Duodenal mucosa (tissue), 2 donors: ENCODE results near the gene MMP3.

ENCODE experiments used
- H3K27ac ChIP-seq: one replicate; pipeline ENCODE4 v1.7.0; 2013; ENCODE audit warnings: low read depth, low read length
- H3K27me3 ChIP-seq, 2 donors: one replicate each; pipeline ENCODE4 v1.7.0; 2013; ENCODE audit warnings: low read length in 2 of 2, control low read depth in 1 of 2; ENCODE audit not compliant: insufficient read depth in 2 of 2, control insufficient read depth in 1 of 2
- H3K36me3 ChIP-seq, 2 donors: one replicate each; pipeline ENCODE4 v1.7.0; 2013; ENCODE audit warnings: low read length in 2 of 2, control low read depth in 1 of 2; ENCODE audit not compliant: insufficient read depth in 2 of 2, control insufficient read depth in 1 of 2
- H3K4me1 ChIP-seq, 2 donors: one replicate each; pipeline ENCODE4 v1.7.0; 2013; ENCODE audit warnings: low read length in 2 of 2, control low read depth in 1 of 2; ENCODE audit not compliant: insufficient read depth in 2 of 2, control insufficient read depth in 1 of 2
- H3K4me3 ChIP-seq, 2 donors: one replicate each; pipeline ENCODE4 v1.7.0; 2013; ENCODE audit warnings: low read length in 2 of 2, low read depth in 1 of 2
- H3K9ac ChIP-seq, 2 donors: one replicate each; pipeline ENCODE4 v1.7.0; 2013; ENCODE audit warnings: low read length in 2 of 2, low read depth in 1 of 2
- H3K9me3 ChIP-seq, 2 donors: one replicate each; pipeline ENCODE4 v1.7.0; 2013; ENCODE audit warnings: low read length in 2 of 2, control low read depth in 1 of 2; ENCODE audit not compliant: control insufficient read depth in 1 of 2

MMP3 gene

GRCh38 chr11:102794382-102794781 is 49.0 kb downstream of the MMP3 start:
- Histone ChIP-seq H3K27me3 (no peaks in the 10 kb centered on the region), H3K4me3 (no peak overlapping the region), H3K4me1 (peaks cover 18 to 27% of the 10 kb centered on the region in 2 donors), H3K9me3 (no peaks in the 10 kb centered on the region), H3K36me3 (no peaks in the 10 kb centered on the region), H3K9ac (no peak overlapping the region), H3K27ac (no peak overlapping the region)

DNA sequence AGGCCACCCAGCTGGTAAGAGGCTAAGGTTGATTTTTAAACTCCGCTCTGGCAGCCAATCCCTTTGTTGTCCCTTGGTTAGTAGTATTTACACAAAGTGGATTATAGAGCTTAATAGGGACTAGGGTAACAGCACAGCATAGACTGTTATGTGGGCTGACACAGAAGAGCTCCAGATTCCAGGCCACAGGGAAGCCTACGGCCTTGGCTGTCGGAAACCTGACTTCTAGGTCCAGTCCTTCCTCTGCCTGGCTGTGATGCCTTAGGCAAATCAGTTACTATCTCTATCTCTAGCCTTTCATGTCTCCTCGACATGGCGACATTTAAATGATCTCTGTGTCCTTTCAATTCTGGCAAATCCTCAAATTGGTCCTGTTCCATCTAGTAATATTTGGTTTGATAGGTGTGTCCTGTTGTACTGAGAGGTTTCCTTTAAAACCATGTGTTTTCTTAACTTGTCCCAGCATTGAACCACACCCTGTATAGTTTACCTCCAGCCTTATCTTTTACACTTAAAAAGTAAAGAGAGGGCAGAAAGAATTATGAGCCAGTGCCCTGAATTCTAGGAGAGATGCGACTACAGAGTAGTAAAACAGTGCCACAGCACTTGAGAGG is 49.6 kb downstream of the MMP3 start:
- H3K4me3 ChIP-seq: no peak overlapping the region
- no peaks in the 10 kb centered on the region for H3K36me3 ChIP-seq
- H3K4me1 ChIP-seq: peaks cover 18 to 21% of the 10 kb centered on the region in 2 donors
- H3K27me3 ChIP-seq: no peaks in the 10 kb centered on the region
- no peak overlapping the region for H3K9ac ChIP-seq
- no peaks in the 10 kb centered on the region for H3K9me3 ChIP-seq
- H3K27ac ChIP-seq: no peak overlapping the region

DNA sequence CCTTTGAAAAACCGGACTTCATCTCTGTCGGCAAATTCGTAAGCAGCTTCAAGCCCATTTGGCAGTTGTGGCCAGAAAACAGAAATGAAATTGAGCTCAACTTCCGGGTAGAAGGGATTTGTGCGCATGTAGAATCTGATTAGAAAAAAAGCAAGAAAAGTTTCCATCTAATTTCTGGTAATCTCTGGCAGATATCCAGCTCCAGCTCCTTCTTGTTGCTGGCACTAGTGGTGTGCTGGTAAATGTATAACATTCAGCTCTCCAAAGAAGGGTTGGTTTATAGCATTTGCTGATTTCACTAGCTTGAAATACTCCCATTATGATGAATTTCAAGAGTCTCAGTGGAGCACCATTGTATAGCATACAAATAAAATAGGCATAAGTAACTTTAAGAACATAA is 50.8 kb downstream of the MMP3 start:
- Histone ChIP-seq H3K9ac (no peak overlapping the region), H3K27ac (no peak overlapping the region), H3K27me3 (no peaks in the 10 kb centered on the region), H3K4me1 (peaks cover 12 to 14% of the 10 kb centered on the region in 2 donors), H3K9me3 (no peaks in the 10 kb centered on the region), H3K4me3 (no peak overlapping the region), H3K36me3 (no peaks in the 10 kb centered on the region)

DNA sequence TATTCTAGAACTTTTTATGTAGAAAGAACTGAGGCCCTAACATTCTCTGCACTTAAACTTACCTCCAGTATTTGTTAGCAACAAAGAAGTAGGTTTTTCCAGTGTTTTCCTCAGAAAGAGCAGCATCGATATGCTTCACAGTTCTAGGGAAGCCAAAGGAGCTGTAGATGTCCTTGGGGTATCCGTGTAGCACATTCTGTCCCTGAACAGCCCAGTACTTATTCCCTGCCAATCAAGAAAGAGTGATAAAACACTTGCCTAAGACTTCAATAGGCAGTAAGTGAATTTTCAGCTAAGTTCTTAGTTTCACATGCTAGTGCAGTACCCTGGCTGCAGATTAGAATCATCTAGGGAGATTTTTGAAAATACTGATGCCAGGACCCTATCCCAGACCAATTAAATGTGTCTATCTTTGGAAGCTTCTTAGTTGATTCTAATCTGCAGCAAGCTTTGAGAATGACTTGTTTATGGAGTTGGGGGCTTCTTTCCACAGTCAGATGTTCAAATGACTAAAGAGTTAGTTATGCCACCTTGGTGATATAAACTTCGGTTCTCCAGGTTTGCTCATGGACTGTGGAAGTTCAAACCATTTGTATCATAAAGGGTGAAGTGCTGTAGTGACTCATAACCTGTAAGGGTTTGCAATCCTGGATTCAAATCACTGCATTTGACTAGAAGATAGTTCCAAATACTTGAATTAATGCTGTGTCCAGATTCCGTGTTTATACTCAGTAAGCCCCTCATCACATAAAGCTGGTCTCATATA is 52.0 kb downstream of the MMP3 start:
- H3K4me1 ChIP-seq: peaks cover 11 to 12% of the 10 kb centered on the region in 2 donors
- H3K36me3 ChIP-seq: no peaks in the 10 kb centered on the region
- H3K4me3 ChIP-seq: no peak overlapping the region
- no peak overlapping the region for H3K27ac ChIP-seq
- H3K9ac ChIP-seq: no peak overlapping the region
- no peaks in the 10 kb centered on the region for H3K9me3 ChIP-seq
- no peaks in the 10 kb centered on the region for H3K27me3 ChIP-seq

DNA sequence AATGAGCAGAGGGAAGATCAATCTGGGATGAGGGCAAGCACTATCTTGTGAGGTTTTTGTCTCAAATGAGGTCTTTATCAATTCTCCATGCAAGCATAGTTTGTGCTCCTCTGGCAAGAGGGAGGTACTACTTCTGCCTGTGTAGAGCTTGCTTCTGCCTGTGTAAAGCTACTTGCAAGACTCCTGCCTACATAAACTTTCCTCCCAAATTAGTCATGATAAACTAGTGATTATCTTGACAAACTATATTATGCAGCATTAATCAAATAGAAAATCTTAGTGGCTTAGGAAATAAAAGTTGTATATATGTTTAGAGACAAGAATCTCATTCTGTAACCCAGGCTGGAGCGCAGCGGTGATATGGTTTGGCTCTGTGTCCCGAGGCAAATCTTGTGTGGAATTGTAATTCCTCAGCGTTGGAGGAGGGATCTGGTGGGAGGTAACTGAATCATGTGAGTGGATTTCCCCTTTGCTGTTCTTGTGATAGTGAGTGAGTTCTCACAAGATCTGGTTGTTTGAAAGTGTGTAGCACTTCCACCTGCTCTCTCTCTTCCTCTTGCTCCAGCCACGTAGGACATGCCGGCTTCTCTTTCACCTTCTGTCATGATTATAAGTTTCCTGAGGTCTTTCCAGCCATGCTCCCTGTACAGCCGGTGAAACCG is 54.9 kb downstream of the MMP3 start:
- Histone ChIP-seq H3K27me3 (no peaks in the 10 kb centered on the region), H3K4me1 (peaks cover 0 to 2% of the 10 kb centered on the region in 2 donors), H3K27ac (no peak overlapping the region), H3K9ac (no peak overlapping the region), H3K9me3 (no peaks in the 10 kb centered on the region), H3K36me3 (no peaks in the 10 kb centered on the region), H3K4me3 (no peak overlapping the region)
